NCI-H460 (cell line): ENCODE measurements around the gene RBM4B. TPM values are rescaled to one million over a fixed set of nuclear protein-coding genes. Genes with fewer than 3 reads are reported as not detected.
"Not testable (repeated sequence)": the region's sequence is repeated elsewhere in the genome, so short reads cannot be mapped to it uniquely, and the experiment has no call there.

Experiments used
- DNase-seq: peaks from one replicate; pipeline ENCODE4 v3.0.0-alpha.2; 2016; ENCODE audit warnings: low read depth; ENCODE audit errors: extremely low read depth
- total RNA-seq: library from RNA; depleted of rRNA; stranded (reverse); fragments of >200 nt; shearing (Covaris generic); gene quantifications from 2 replicates; pipeline ENCODE4 v1.2.3, GENCODE V29; 2014

The RBM4B gene
- total RNA-seq, 1 experiment from 2014 or later: 17.2 TPM

GRCh38 chr11:66651016-66651415, 26.7 kb downstream of the RBM4B start:
- no peak for DNase-seq

- no peak for DNase-seq
Measured at GRCh38 chr11:66649903-66650302, 27.8 kb downstream of the RBM4B start.

- DNase-seq: no peak
Measured at GRCh38 chr11:66646828-66647227, 30.9 kb downstream of the RBM4B start.

- no peak for DNase-seq
Measured at GRCh38 chr11:66643745-66644437, 33.8 kb downstream of the RBM4B start.

GRCh38 chr11:66641834-66642233, 35.9 kb downstream of the RBM4B start:
- no peak for DNase-seq

- DNase-seq: not testable (repeated sequence)
Measured at GRCh38 chr11:66639814-66640340, 37.8 kb downstream of the RBM4B start.

GRCh38 chr11:66639066-66639813, 38.4 kb downstream of the RBM4B start:
- DNase-seq: no peak

- DNase-seq: peak; percentile 99
Measured at GRCh38 chr11:66638177-66639065, 39.3 kb downstream of the RBM4B start, which contains the start of gene RBM4. RBM4 (plus strand) TSS chr11:66638703; CDS start chr11:66639712, 1,009 bp downstream.

GRCh38 chr11:66637557-66638176, 40.0 kb downstream of the RBM4B start:
- no peak for DNase-seq

GRCh38 chr11:66636411-66636810, 41.3 kb downstream of the RBM4B start:
- no peak for DNase-seq

- DNase-seq: no peak
Measured at GRCh38 chr11:66632952-66633351, 44.7 kb downstream of the RBM4B start.

GRCh38 chr11:66631883-66632282, 45.8 kb downstream of the RBM4B start:
- no peak for DNase-seq

GRCh38 chr11:66629356-66629755, 48.3 kb downstream of the RBM4B start:
- no peak for DNase-seq

- DNase-seq: no peak
Measured at GRCh38 chr11:66628061-66628603, 49.6 kb downstream of the RBM4B start.

- no peak for DNase-seq
Measured at GRCh38 chr11:66626926-66627325, 50.8 kb downstream of the RBM4B start.

- no peak for DNase-seq
Measured at GRCh38 chr11:66626382-66626781, 51.3 kb downstream of the RBM4B start.

GRCh38 chr11:66625752-66626149, 51.9 kb downstream of the RBM4B start:
- DNase-seq: no peak

GRCh38 chr11:66625041-66625751, 52.5 kb downstream of the RBM4B start:
- no peak for DNase-seq

- DNase-seq: no peak
Measured at GRCh38 chr11:66624450-66624849, 53.2 kb downstream of the RBM4B start.
